NB4 (cell line): ENCODE measurements around the gene FAM3B.

Source experiments
- CTCF ChIP-seq: IDR thresholded peaks from one replicate; pipeline ENCODE4 v1.5.1; 2012; ENCODE audit warnings: low read depth, low read length
- MYC ChIP-seq: IDR thresholded peaks from 2 replicates; pipeline ENCODE4 v1.6.1; 2011; ENCODE audit warnings: low read depth, low read length
- POLR2A ChIP-seq: IDR thresholded peaks from 2 replicates; pipeline ENCODE4 v1.6.1; 2011; ENCODE audit warnings: mild to moderate bottlenecking; ENCODE audit not compliant: insufficient read length; ENCODE audit errors: extremely low read depth

GRCh38 chr21:41375875-41376274 lies 59.3 kb downstream of the FAM3B start:
- TF ChIP-seq CTCF, result no peak
- TF ChIP-seq POLR2A, result no peak
- no peak for TF ChIP-seq MYC
